HEK293 (cell line): ENCODE data around the gene DRICH1.

Experiments used
- ZEB2 ChIP-seq: fragments of 450-650 bp; formaldehyde crosslinking; IDR thresholded peaks from 2 replicates; pipeline ENCODE4 v1.5.1; 2016; ENCODE audit warnings: missing biosample characterization, missing genetic modification characterization
- ZNF274 ChIP-seq, 2 experiments: fragments of 200-500 bp in 1 of 2; fragments of 450-650 bp in 1 of 2; sonication (Bioruptor generic) in 1 of 2; formaldehyde crosslinking in 1 of 2; IDR thresholded peaks; 2 replicates each; pipeline versions ENCODE4 v1.5.1 to v1.6.1; 2014 to 2016; ENCODE audit warnings: borderline replicate concordance in 1 of 2, inconsistent platforms in 1 of 2, low read length in 1 of 2, missing biosample characterization in 1 of 2, missing genetic modification characterization in 1 of 2
- ZNF558 ChIP-seq: fragments of 450-650 bp; formaldehyde crosslinking; IDR thresholded peaks from 2 replicates; pipeline ENCODE4 v1.5.1; 2016; ENCODE audit warnings: missing biosample characterization, missing genetic modification characterization
- ZNF624 ChIP-seq: fragments of 450-650 bp; formaldehyde crosslinking; IDR thresholded peaks from 2 replicates; pipeline ENCODE4 v1.5.1; 2017; ENCODE audit warnings: missing biosample characterization, missing genetic modification characterization
- ZNF660 ChIP-seq: fragments of 450-650 bp; IDR thresholded peaks from 2 replicates; pipeline ENCODE4 v1.5.1; 2018; ENCODE audit warnings: missing biosample characterization, mild to moderate bottlenecking, missing genetic modification characterization
- ZSCAN30 ChIP-seq: fragments of 450-650 bp; IDR thresholded peaks from 2 replicates; pipeline ENCODE4 v1.5.1; 2018; ENCODE audit warnings: missing biosample characterization, mild to moderate bottlenecking, missing genetic modification characterization, moderate library complexity
- TF ChIP-seq, protein P1 (sequence below): fragments of 450-650 bp; formaldehyde crosslinking; IDR thresholded peaks from 2 replicates; pipeline ENCODE4 v1.5.1; 2016; ENCODE audit warnings: missing biosample characterization, missing genetic modification characterization, low read depth
- TF ChIP-seq, protein P2 (sequence below): fragments of 450-650 bp; formaldehyde crosslinking; IDR thresholded peaks from 2 replicates; pipeline ENCODE4 v1.5.1; 2016; ENCODE audit warnings: missing biosample characterization, missing genetic modification characterization
- TF ChIP-seq, protein P3 (sequence below): fragments of 450-650 bp; formaldehyde crosslinking; IDR thresholded peaks from 2 replicates; pipeline ENCODE4 v1.5.1; 2016; ENCODE audit warnings: missing biosample characterization, missing genetic modification characterization
- TF ChIP-seq, protein P4 (sequence below): fragments of 450-650 bp; formaldehyde crosslinking; IDR thresholded peaks from 2 replicates; pipeline ENCODE4 v1.5.1; 2016; ENCODE audit warnings: missing biosample characterization, missing genetic modification characterization

DNA sequence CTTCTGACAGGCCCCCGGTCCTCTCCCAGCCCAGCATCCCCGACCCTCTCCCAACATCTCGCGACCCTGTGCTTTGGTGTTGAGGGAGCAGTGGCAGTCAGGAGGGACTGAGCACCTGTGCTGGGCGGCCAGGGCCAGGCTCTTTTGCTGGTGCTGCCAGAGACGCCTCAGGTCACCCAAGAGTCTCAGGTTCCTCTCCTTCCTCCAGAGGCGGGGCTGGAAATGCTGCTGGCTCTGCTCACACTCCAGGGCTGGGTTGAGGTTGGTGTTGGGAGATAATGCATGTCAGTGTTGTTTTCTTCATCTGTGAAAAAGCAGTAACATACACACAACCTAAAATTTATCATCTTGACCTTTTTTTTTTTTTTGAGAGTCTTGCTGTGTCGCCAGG lies 50.9 kb downstream of the DRICH1 start:
- TF ChIP-seq, protein P1, sequence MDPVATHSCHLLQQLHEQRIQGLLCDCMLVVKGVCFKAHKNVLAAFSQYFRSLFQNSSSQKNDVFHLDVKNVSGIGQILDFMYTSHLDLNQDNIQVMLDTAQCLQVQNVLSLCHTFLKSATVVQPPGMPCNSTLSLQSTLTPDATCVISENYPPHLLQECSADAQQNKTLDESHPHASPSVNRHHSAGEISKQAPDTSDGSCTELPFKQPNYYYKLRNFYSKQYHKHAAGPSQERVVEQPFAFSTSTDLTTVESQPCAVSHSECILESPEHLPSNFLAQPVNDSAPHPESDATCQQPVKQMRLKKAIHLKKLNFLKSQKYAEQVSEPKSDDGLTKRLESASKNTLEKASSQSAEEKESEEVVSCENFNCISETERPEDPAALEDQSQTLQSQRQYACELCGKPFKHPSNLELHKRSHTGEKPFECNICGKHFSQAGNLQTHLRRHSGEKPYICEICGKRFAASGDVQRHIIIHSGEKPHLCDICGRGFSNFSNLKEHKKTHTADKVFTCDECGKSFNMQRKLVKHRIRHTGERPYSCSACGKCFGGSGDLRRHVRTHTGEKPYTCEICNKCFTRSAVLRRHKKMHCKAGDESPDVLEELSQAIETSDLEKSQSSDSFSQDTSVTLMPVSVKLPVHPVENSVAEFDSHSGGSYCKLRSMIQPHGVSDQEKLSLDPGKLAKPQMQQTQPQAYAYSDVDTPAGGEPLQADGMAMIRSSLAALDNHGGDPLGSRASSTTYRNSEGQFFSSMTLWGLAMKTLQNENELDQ, result no peak
- TF ChIP-seq, protein P2, sequence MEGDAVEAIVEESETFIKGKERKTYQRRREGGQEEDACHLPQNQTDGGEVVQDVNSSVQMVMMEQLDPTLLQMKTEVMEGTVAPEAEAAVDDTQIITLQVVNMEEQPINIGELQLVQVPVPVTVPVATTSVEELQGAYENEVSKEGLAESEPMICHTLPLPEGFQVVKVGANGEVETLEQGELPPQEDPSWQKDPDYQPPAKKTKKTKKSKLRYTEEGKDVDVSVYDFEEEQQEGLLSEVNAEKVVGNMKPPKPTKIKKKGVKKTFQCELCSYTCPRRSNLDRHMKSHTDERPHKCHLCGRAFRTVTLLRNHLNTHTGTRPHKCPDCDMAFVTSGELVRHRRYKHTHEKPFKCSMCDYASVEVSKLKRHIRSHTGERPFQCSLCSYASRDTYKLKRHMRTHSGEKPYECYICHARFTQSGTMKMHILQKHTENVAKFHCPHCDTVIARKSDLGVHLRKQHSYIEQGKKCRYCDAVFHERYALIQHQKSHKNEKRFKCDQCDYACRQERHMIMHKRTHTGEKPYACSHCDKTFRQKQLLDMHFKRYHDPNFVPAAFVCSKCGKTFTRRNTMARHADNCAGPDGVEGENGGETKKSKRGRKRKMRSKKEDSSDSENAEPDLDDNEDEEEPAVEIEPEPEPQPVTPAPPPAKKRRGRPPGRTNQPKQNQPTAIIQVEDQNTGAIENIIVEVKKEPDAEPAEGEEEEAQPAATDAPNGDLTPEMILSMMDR (tag by site-specific recombination), result no peak
- no peak for TF ChIP-seq ZEB2 (tag by site-specific recombination)
- TF ChIP-seq ZNF660 (tag by site-specific recombination), result no peak
- TF ChIP-seq ZNF558 (tag by site-specific recombination), result no peak
- no peak for TF ChIP-seq ZNF624 (tag by site-specific recombination)
- TF ChIP-seq, protein P3, sequence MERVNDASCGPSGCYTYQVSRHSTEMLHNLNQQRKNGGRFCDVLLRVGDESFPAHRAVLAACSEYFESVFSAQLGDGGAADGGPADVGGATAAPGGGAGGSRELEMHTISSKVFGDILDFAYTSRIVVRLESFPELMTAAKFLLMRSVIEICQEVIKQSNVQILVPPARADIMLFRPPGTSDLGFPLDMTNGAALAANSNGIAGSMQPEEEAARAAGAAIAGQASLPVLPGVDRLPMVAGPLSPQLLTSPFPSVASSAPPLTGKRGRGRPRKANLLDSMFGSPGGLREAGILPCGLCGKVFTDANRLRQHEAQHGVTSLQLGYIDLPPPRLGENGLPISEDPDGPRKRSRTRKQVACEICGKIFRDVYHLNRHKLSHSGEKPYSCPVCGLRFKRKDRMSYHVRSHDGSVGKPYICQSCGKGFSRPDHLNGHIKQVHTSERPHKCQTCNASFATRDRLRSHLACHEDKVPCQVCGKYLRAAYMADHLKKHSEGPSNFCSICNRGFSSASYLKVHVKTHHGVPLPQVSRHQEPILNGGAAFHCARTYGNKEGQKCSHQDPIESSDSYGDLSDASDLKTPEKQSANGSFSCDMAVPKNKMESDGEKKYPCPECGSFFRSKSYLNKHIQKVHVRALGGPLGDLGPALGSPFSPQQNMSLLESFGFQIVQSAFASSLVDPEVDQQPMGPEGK (tag by site-specific recombination), result no peak
- no peak for TF ChIP-seq ZSCAN30 (tag by site-specific recombination)
- TF ChIP-seq ZNF274 (IDR thresholded peaks at IDR 0.05; ENCODE audit: low read length), result no peak
- TF ChIP-seq ZNF274 (tag by site-specific recombination; IDR thresholded peaks at IDR 0.05; ENCODE audit: borderline replicate concordance), result no peak
- TF ChIP-seq, protein P4, sequence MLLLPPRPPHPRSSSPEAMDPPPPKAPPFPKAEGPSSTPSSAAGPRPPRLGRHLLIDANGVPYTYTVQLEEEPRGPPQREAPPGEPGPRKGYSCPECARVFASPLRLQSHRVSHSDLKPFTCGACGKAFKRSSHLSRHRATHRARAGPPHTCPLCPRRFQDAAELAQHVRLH (tag by site-specific recombination), result no peak
